NT2/D1 (cell line): ENCODE results near the gene KIF1A.

Source experiments
- YY1 ChIP-seq: IDR thresholded peaks from 2 replicates; pipeline ENCODE4 v1.6.1; 2011; ENCODE audit not compliant: insufficient read length, insufficient read depth
- ZNF274 ChIP-seq: IDR thresholded peaks from 2 replicates; pipeline ENCODE4 v1.6.1; 2011; ENCODE audit warnings: mild to moderate bottlenecking, low read depth, low read length

GRCh38 chr2:240701736-240702639 lies 118.0 kb downstream of the KIF1A start:
- no peak for TF ChIP-seq ZNF274
- TF ChIP-seq YY1 = no peak
